Hepatocyte (in vitro differentiated cells): ENCODE data around the gene POC1B. TPM values are rescaled to one million over a fixed set of nuclear protein-coding genes. Genes with fewer than 3 reads are reported as not detected.

ENCODE experiments used
- DNase-seq: peaks from one replicate; pipeline ENCODE4 v3.0.0-alpha.2; 2016; ENCODE audit warnings: low spot score
- H2AFZ ChIP-seq: fragments of 200-600 bp; sonication (generic); 2 replicates; pipeline ENCODE4 v1.6.0; 2016; ENCODE audit warnings: antibody characterized with exemption, mild to moderate bottlenecking
- H3K27ac ChIP-seq: fragments of 200-600 bp; sonication (generic); 2 replicates; pipeline ENCODE4 v1.5.1; 2016; ENCODE audit warnings: mild to moderate bottlenecking
- H3K27me3 ChIP-seq: fragments of 200-600 bp; sonication (generic); 2 replicates; pipeline ENCODE4 v1.6.1; 2016
- H3K36me3 ChIP-seq: fragments of 200-600 bp; sonication (generic); replicated peaks from 2 replicates; pipeline ENCODE4 v1.5.1; 2016; ENCODE audit warnings: low read depth; ENCODE audit not compliant: insufficient read depth
- H3K4me1 ChIP-seq: fragments of 200-600 bp; sonication (generic); 2 replicates; pipeline ENCODE4 v1.5.1; 2016; ENCODE audit warnings: mild to moderate bottlenecking, moderate library complexity; ENCODE audit not compliant: insufficient read depth
- H3K4me2 ChIP-seq: fragments of 200-600 bp; sonication (generic); 2 replicates; pipeline ENCODE4 v1.6.0; 2016
- H3K4me3 ChIP-seq: fragments of 200-600 bp; sonication (generic); 2 replicates; pipeline ENCODE4 v1.5.1; 2016; ENCODE audit warnings: mild to moderate bottlenecking
- H3K79me2 ChIP-seq: fragments of 200-600 bp; sonication (generic); 2 replicates; pipeline ENCODE4 v1.6.0; 2017; ENCODE audit warnings: mild to moderate bottlenecking
- H3K9me2 ChIP-seq: fragments of 200-600 bp; sonication (generic); replicated peaks from 2 replicates; pipeline ENCODE4 v1.6.0; 2017; ENCODE audit warnings: mild to moderate bottlenecking; ENCODE audit not compliant: insufficient read depth
- H3K9me3 ChIP-seq: fragments of 200-600 bp; sonication (generic); 2 replicates; pipeline ENCODE4 v1.5.1; 2016; ENCODE audit warnings: low read depth, mild to moderate bottlenecking
- H4K20me1 ChIP-seq: fragments of 200-600 bp; sonication (generic); 2 replicates; pipeline ENCODE4 v1.6.0; 2016; ENCODE audit warnings: mild to moderate bottlenecking; ENCODE audit not compliant: insufficient read depth, poor library complexity, severe bottlenecking
- EZH2 ChIP-seq: fragments of 200-600 bp; sonication (generic); IDR thresholded peaks from 2 replicates; pipeline ENCODE4 v1.6.1; 2016; ENCODE audit warnings: antibody characterized with exemption, mild to moderate bottlenecking, borderline replicate concordance
- EZH2phosphoT487 ChIP-seq: fragments of 200-600 bp; sonication (generic); IDR thresholded peaks from one replicate; pipeline ENCODE4 v1.6.1; 2018; ENCODE audit warnings: antibody characterized with exemption, mild to moderate bottlenecking, low read depth, moderate library complexity; ENCODE audit not compliant: unreplicated experiment, severe bottlenecking
- WGBS: methylation state at CpG from one replicate; pipeline ENCODE4 v1.1.6; 2016; ENCODE audit warnings: low lambda C conversion rate; ENCODE audit errors: missing lambda C conversion rate; 5-methylcytosine and 5-hydroxymethylcytosine counted together
- polyA plus RNA-seq: library from polyadenylated mRNA; unstranded; fragments of >200 nt; fragmentation: Nextera tagmentation; extraction: Ambion mirVana; gene quantifications from 2 replicates; pipeline ENCODE4 v1.2.1, GENCODE V29; 2016
- total RNA-seq: library from RNA; depleted of rRNA; stranded (reverse); fragments of >200 nt; gene quantifications from 2 replicates; pipeline ENCODE4 v1.2.3, GENCODE V29; 2014
- TF ChIP-seq, protein P1 (sequence below): fragments of 200-600 bp; sonication (generic); IDR thresholded peaks from 2 replicates; pipeline ENCODE4 v1.5.1; 2016; ENCODE audit warnings: antibody characterized with exemption, mild to moderate bottlenecking; ENCODE audit not compliant: poor library complexity

The POC1B gene
- total and polyA plus RNA-seq, 2 experiments from 2014 or later, result 11.6 to 18.9 TPM

DNA sequence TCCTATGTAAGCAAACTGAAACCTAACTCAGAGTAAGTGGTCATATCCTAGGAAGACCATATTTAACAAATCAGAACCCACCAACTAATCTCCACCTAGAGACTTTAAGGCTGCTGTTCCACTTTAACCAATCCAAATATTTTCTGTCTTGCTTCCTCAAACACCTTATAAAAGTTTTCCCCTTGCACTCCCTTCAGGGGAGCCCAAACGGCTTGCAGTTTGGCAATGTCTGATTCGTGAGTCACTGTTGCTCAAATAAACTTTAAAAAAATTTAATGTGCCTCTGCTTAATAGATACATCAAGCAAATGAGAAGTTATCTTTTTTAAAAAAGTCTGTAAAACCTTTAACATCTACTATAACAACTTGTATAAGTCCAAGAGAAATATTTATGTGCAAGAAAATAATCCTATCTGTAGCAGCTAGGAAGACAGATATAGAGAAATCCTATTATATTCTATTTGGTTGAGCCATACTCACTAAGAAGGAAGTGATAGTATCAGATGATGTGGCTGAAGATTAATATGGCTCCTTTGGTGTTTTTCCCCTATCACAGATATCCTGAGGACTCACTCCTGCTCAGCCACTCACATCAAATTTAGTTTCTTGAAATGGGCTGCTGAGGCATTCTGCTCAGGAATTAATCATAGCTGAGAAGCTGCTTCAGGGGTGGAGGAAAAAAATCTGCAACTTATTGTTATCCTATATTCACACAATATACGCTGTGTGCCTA lies 108.4 kb downstream of the POC1B start:
- no peak for TF ChIP-seq EZH2phosphoT487
- no peak for TF ChIP-seq EZH2
- TF ChIP-seq, protein P1, sequence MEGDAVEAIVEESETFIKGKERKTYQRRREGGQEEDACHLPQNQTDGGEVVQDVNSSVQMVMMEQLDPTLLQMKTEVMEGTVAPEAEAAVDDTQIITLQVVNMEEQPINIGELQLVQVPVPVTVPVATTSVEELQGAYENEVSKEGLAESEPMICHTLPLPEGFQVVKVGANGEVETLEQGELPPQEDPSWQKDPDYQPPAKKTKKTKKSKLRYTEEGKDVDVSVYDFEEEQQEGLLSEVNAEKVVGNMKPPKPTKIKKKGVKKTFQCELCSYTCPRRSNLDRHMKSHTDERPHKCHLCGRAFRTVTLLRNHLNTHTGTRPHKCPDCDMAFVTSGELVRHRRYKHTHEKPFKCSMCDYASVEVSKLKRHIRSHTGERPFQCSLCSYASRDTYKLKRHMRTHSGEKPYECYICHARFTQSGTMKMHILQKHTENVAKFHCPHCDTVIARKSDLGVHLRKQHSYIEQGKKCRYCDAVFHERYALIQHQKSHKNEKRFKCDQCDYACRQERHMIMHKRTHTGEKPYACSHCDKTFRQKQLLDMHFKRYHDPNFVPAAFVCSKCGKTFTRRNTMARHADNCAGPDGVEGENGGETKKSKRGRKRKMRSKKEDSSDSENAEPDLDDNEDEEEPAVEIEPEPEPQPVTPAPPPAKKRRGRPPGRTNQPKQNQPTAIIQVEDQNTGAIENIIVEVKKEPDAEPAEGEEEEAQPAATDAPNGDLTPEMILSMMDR, result no peak
- H3K4me1 ChIP-seq, result peaks cover 8% of the 10 kb centered on the region
- no peaks in the 10 kb centered on the region for H3K36me3 ChIP-seq
- H3K79me2 ChIP-seq, result no peaks in the 10 kb centered on the region
- H3K9me2 ChIP-seq, result no peaks in the 10 kb centered on the region
- no peaks in the 10 kb centered on the region for H4K20me1 ChIP-seq
- no peak for DNase-seq
- H3K9me3 ChIP-seq, result no peaks in the 10 kb centered on the region
- H3K27me3 ChIP-seq, result no peaks in the 10 kb centered on the region
- 46% methylated on average over 3 of the region's 3 CpGs for WGBS
- no peak overlapping the region for H3K4me3 ChIP-seq
- no peak overlapping the region for H2AFZ ChIP-seq
- no peak overlapping the region for H3K27ac ChIP-seq
- H3K4me2 ChIP-seq, result peak overlapping the region; percentile 31

DNA sequence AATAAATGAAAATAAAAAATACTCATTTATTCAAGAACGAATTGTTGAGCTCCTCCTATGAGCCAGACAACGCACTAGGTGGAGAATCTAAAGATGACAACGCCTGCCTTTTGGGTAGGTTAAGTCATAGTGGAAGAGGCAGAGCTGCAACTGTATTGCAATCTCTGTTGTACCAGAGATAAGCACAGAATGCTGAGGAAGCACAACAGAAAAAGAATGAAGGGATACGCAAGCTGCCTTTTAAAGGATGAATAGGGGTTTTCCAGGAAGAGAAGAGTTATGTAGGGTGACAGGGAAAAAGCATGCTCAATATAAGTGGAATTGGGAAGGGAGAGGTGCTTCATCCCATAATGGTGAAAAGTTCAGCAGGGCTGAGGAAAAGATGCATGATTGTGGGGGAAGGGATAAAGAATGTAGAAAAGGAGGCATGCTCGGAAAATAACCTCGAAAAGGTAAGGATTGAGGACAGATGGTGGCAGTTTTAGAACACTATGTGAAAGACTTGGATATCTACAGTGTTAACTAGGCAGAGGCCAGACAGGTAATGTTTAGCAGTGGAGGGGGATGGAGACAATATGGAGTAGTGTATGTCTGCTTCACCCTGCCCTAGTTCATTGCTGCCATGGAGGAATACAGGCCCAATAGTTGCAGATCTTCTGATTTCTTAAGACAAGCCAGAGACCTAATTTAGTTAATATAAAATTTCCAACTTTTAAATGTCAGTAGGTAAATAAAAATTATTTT lies 109.6 kb downstream of the POC1B start:
- H3K4me1 ChIP-seq, result peaks cover 8% of the 10 kb centered on the region
- no peak overlapping the region for H3K4me3 ChIP-seq
- no peaks in the 10 kb centered on the region for H3K36me3 ChIP-seq
- H3K4me2 ChIP-seq, result no peak overlapping the region
- 88% methylated on average over 6 of the region's 6 CpGs for WGBS
- H3K9me3 ChIP-seq, result no peaks in the 10 kb centered on the region
- H3K9me2 ChIP-seq, result no peaks in the 10 kb centered on the region
- TF ChIP-seq, protein P1, result no peak
- no peak for TF ChIP-seq EZH2phosphoT487
- H3K27me3 ChIP-seq, result no peaks in the 10 kb centered on the region
- no peak overlapping the region for H3K27ac ChIP-seq
- no peak for DNase-seq
- H2AFZ ChIP-seq, result no peak overlapping the region
- H3K79me2 ChIP-seq, result no peaks in the 10 kb centered on the region
- H4K20me1 ChIP-seq, result no peaks in the 10 kb centered on the region

DNA sequence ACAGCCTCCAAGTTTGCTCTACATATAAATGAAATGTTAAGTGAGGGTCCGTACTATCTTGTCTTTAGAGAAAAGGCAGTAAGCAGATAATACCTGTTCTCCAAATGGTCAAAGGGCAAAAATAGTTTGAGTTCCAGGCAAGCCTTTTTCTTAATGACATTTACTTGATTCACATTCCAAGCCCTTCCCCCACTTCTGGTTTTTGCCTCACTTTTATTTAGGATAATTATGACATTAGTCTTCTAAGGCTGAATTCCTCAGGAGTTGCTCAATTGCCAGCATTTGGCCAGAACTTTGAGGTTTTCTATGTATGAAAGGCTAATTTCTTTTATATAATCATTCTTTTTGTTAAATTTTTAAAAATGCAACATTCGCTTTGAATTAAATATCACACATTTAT lies 111.0 kb downstream of the POC1B start:
- 98% methylated on average over 2 of the region's 2 CpGs for WGBS
- no peak for DNase-seq
- H3K9me3 ChIP-seq, result no peaks in the 10 kb centered on the region
- no peak overlapping the region for H3K4me2 ChIP-seq
- TF ChIP-seq, protein P1, result no peak
- H4K20me1 ChIP-seq, result no peaks in the 10 kb centered on the region
- H3K27ac ChIP-seq, result no peak overlapping the region
- no peaks in the 10 kb centered on the region for H3K9me2 ChIP-seq
- H3K36me3 ChIP-seq, result no peaks in the 10 kb centered on the region
- peaks cover 8% of the 10 kb centered on the region for H3K4me1 ChIP-seq
- no peak overlapping the region for H2AFZ ChIP-seq
- no peak overlapping the region for H3K4me3 ChIP-seq
- H3K79me2 ChIP-seq, result no peaks in the 10 kb centered on the region
- H3K27me3 ChIP-seq, result no peaks in the 10 kb centered on the region
